Measurements from ENCODE around the gene GFRAL. TPM values are rescaled to one million over a fixed set of nuclear protein-coding genes. Genes with fewer than 3 reads are reported as not detected.
"Not testable (repeated sequence)": the region's sequence is repeated elsewhere in the genome, so short reads cannot be mapped to it uniquely, and the experiment has no call there.

GFRAL gene
- total and polyA plus RNA-seq, 2 donors (not counting 3 experiments of a cell fraction or from before 2014, with no cell fraction given): not detected

DNA sequence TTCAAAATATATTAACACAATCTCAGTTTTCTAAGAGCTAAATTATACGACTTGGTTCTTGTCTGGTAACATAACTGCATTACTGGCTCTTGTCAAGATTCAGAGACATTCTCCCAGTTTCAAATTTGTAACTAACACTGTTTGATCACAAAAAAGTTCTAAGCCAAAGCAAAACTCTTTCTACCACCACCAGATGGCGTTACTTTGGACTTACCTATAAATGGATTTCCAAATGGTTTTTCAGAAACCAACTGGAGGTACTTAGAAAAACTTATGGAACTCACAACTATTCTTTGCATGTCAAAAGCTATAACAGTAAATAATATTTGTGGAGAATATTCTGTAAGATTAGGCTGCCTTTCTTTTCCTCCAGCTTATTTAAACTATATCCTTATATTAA, 34.2 kb upstream of the GFRAL start:
- H3K79me2 ChIP-seq (ENCODE audit: control insufficient read depth, insufficient read depth, low read length): no peaks in the 10 kb centered on the region
- no peak overlapping the region for H2AFZ ChIP-seq (ENCODE audit: low read depth, low read length)
- H3K4me2 ChIP-seq (ENCODE audit: insufficient read depth, low read length): no peak overlapping the region
- H3K9me1 ChIP-seq (replicated peaks; ENCODE audit: control insufficient read depth, extremely low read depth, insufficient read depth, low read length): no peaks in the 10 kb centered on the region
- intact Hi-C loops (cut with micrococcal nuclease): loop anchor here (5.0 kb wide), 1 partner anchor 999 kb away; no protein-coding TSS in a partner anchor
- ChIA-PET CTCF (interaction anchor here (1.1 kb wide), 1 partner anchor 16 kb away, joined by 5 read pairs; no protein-coding TSS in a partner anchor), POLR2A (no interaction called here)
- H3K27ac ChIP-seq (ENCODE audit: insufficient read depth, low read depth, low read length): no peak overlapping the region
- dilution Hi-C loops (cut with MboI; ENCODE audit: extremely low pct_ligation_motif_present, low sequenced_read_pairs): no loop called here
- H3K4me1 ChIP-seq (ENCODE audit: control insufficient read depth, extremely low read depth, insufficient read depth, low read length): no peaks in the 10 kb centered on the region
- H4K20me1 ChIP-seq (replicated peaks; ENCODE audit: control insufficient read depth, extremely low read depth, insufficient read depth, low read length): no peaks in the 10 kb centered on the region
- H3K27me3 ChIP-seq (ENCODE audit: control insufficient read depth in 2 of 2, insufficient read depth in 2 of 2, low read length in 2 of 2): no peaks in the 10 kb centered on the region
- BruUV-seq (replicated peaks): no TSS peak
- DNase-seq (ENCODE audit: low read depth, low spot score) (no peak), FAIRE-seq (peak; percentile 49)
- no peak overlapping the region for H3K4me3 ChIP-seq (replicated peaks in 1 of 3; ENCODE audit: insufficient read depth in 1 of 3, low read depth in 1 of 3, low read length in 3 of 3)
- TF ChIP-seq, protein P1, sequence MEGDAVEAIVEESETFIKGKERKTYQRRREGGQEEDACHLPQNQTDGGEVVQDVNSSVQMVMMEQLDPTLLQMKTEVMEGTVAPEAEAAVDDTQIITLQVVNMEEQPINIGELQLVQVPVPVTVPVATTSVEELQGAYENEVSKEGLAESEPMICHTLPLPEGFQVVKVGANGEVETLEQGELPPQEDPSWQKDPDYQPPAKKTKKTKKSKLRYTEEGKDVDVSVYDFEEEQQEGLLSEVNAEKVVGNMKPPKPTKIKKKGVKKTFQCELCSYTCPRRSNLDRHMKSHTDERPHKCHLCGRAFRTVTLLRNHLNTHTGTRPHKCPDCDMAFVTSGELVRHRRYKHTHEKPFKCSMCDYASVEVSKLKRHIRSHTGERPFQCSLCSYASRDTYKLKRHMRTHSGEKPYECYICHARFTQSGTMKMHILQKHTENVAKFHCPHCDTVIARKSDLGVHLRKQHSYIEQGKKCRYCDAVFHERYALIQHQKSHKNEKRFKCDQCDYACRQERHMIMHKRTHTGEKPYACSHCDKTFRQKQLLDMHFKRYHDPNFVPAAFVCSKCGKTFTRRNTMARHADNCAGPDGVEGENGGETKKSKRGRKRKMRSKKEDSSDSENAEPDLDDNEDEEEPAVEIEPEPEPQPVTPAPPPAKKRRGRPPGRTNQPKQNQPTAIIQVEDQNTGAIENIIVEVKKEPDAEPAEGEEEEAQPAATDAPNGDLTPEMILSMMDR (IDR thresholded peaks at IDR 0.05; ENCODE audit: extremely low read depth in 1 of 2, insufficient read depth in 1 of 2, low read depth in 1 of 2, low read length in 2 of 2): peak in 1 of 2 donors; percentile 24
- TF ChIP-seq FOS (IDR thresholded peaks at IDR 0.05; ENCODE audit: borderline replicate concordance, insufficient read depth, low read length): no peak
- H3K36me3 ChIP-seq (ENCODE audit: control insufficient read depth in 2 of 2, extremely low read depth in 1 of 2, insufficient read depth in 2 of 2, low read length in 2 of 2): no peaks in the 10 kb centered on the region
- H3K9ac ChIP-seq (replicated peaks; ENCODE audit: extremely low read depth, insufficient read depth, low read length): no peak overlapping the region
- no peaks in the 10 kb centered on the region for H3K9me3 ChIP-seq (replicated peaks; ENCODE audit: control insufficient read depth, insufficient read depth, low read length)

DNA sequence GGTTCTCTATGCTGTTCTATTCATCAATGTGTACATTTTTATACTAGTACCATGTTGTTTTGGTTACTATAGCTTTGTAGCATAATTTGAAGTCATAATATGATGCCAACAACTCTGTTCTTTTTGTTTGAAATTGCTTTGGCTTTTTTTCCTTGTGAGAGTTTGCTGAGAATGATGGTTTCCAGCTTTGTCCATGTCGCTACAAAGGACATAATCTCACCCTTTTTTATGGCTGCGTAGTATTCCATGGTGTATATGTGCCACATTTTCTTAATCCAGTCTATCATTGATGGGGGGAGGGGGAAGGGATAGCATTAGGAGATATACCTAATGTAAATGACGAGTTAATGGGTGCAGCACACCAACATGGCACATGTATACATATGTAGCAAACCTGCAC, 30.1 kb upstream of the GFRAL start:
- intact Hi-C loops (cut with micrococcal nuclease); H3K9me1 ChIP-seq (replicated peaks; ENCODE audit: control insufficient read depth, extremely low read depth, insufficient read depth, low read length); FAIRE-seq; H3K27ac ChIP-seq (ENCODE audit: insufficient read depth, low read depth, low read length); POLR2A ChIA-PET; H3K27me3 ChIP-seq (ENCODE audit: control insufficient read depth in 2 of 2, insufficient read depth in 2 of 2, low read length in 2 of 2); DNase-seq (ENCODE audit: low read depth, low spot score); H3K4me2 ChIP-seq (ENCODE audit: insufficient read depth, low read length); H3K4me3 ChIP-seq (replicated peaks in 1 of 3; ENCODE audit: insufficient read depth in 1 of 3, low read depth in 1 of 3, low read length in 3 of 3); H3K36me3 ChIP-seq (ENCODE audit: control insufficient read depth in 2 of 2, extremely low read depth in 1 of 2, insufficient read depth in 2 of 2, low read length in 2 of 2); H3K4me1 ChIP-seq (ENCODE audit: control insufficient read depth, extremely low read depth, insufficient read depth, low read length); H2AFZ ChIP-seq (ENCODE audit: low read depth, low read length); BruUV-seq (replicated peaks); dilution Hi-C loops (cut with MboI; ENCODE audit: extremely low pct_ligation_motif_present, low sequenced_read_pairs); H3K79me2 ChIP-seq (ENCODE audit: control insufficient read depth, insufficient read depth, low read length); H3K9ac ChIP-seq (replicated peaks; ENCODE audit: extremely low read depth, insufficient read depth, low read length); CTCF ChIA-PET; H4K20me1 ChIP-seq (replicated peaks; ENCODE audit: control insufficient read depth, extremely low read depth, insufficient read depth, low read length); H3K9me3 ChIP-seq (replicated peaks; ENCODE audit: control insufficient read depth, insufficient read depth, low read length): not testable (repeated sequence)
